Breast epithelium (tissue), 4 donors: ENCODE measurements around the gene CLCA4. TPM values are rescaled to one million over a fixed set of nuclear protein-coding genes. Genes with fewer than 3 reads are reported as not detected.
"Not testable (repeated sequence)": the region's sequence is repeated elsewhere in the genome, so short reads cannot be mapped to it uniquely, and the experiment has no call there.

Source experiments
- DNase-seq, 2 donors: peaks; one replicate each; pipeline ENCODE4 v3.0.0-alpha.2; 2019; ENCODE audit warnings: low spot score in 2 of 2
- H3K27ac ChIP-seq, 2 donors: fragments of 200-600 bp; sonication (generic) in 1 of 2; one replicate each; pipeline ENCODE4 v1.5.1; 2016 to 2019; ENCODE audit warnings: mild to moderate bottlenecking in 1 of 2
- H3K27me3 ChIP-seq, 2 donors: fragments of 200-600 bp; sonication (generic) in 1 of 2; one replicate each; pipeline versions ENCODE4 v1.5.1 to v1.6.0; 2017 to 2019; ENCODE audit warnings: control low read depth in 1 of 2, mild to moderate bottlenecking in 1 of 2
- H3K36me3 ChIP-seq: fragments of 200-600 bp; one replicate; pipeline ENCODE4 v1.5.1; 2019
- H3K4me1 ChIP-seq, 2 donors: fragments of 200-600 bp; sonication (generic); one replicate each; pipeline ENCODE4 v1.5.1; 2016 to 2019; ENCODE audit warnings: control low read depth in 1 of 2
- H3K4me3 ChIP-seq, 3 donors: fragments of 200-600 bp; sonication (generic); 1 replicate in 2 of 3; 2 replicates in 1 of 3; pipeline ENCODE4 v1.5.1; 2016 to 2019; ENCODE audit warnings: mild to moderate bottlenecking in 3 of 3, moderate library complexity in 2 of 3
- H3K9me3 ChIP-seq, 2 donors: fragments of 200-600 bp; sonication (generic) in 1 of 2; one replicate each; pipeline ENCODE4 v1.5.1; 2016 to 2019; ENCODE audit warnings: control low read depth in 1 of 2
- CTCF ChIP-seq, 3 donors: fragments of 450-650 bp; IDR thresholded peaks; one replicate each; pipeline ENCODE4 v1.5.1; 2016 to 2017; ENCODE audit warnings: antibody characterized with exemption in 3 of 3, mild to moderate bottlenecking in 3 of 3, moderate library complexity in 3 of 3
- POLR2A ChIP-seq: fragments of 450-650 bp; IDR thresholded peaks from one replicate; pipeline ENCODE4 v1.6.1; 2016; ENCODE audit warnings: antibody characterized with exemption, mild to moderate bottlenecking, moderate library complexity
- POLR2AphosphoS5 ChIP-seq, 3 donors: sonication (generic); formaldehyde crosslinking; IDR thresholded peaks; one replicate each; pipeline ENCODE4 v1.6.1; 2017; ENCODE audit warnings: antibody characterized with exemption in 3 of 3
- intact Hi-C: fragments of 100-400 bp; cut with DNase I; formaldehyde crosslinking; loops from one replicate; pipeline ENCODE4 v1.15.1; 2023; ENCODE audit warnings: low total_unique reads
- total RNA-seq, 3 donors: library from RNA; depleted of rRNA; stranded (reverse); fragments of >200 nt; gene quantifications; one replicate each; pipeline ENCODE4 v1.1.0, GENCODE V29; 2016

Gene CLCA4
- total RNA-seq, 3 donors from 2014 or later, result 0.16 to 15.1 (median 2.6) TPM

- Histone ChIP-seq H3K4me1 (peaks cover 0 to 7% of the 10 kb centered on the region in 2 donors), H3K27me3 (no peaks in the 10 kb centered on the region), H3K4me3 (no peak overlapping the region), H3K9me3 (peaks cover 16 to 19% of the 10 kb centered on the region in 2 donors), H3K36me3 (no peaks in the 10 kb centered on the region), H3K27ac (peak overlapping the region; percentile 49 to 72)
- TF ChIP-seq POLR2AphosphoS5 (IDR thresholded peaks at IDR 0.05) (no peak), CTCF (IDR thresholded peaks at IDR 0.05) (no peak), POLR2A (no peak)
- peak in 1 of 2 donors; percentile 36 for DNase-seq
- intact Hi-C loops, result loop anchor here (5.0 kb wide), 1 partner anchor 585 kb away; no protein-coding TSS in a partner anchor
Observed at GRCh38 chr1:86596741-86597290, 49.9 kb downstream of the CLCA4 start.

- H3K36me3 ChIP-seq, DNase-seq, intact Hi-C loops, H3K27ac ChIP-seq, H3K4me3 ChIP-seq, H3K4me1 ChIP-seq, H3K27me3 ChIP-seq: not testable (repeated sequence)
- H3K9me3 ChIP-seq, result peaks cover 2 to 15% of the 10 kb centered on the region in 2 donors
Observed at GRCh38 chr1:86606080-86606479, 59.2 kb downstream of the CLCA4 start.

DNA sequence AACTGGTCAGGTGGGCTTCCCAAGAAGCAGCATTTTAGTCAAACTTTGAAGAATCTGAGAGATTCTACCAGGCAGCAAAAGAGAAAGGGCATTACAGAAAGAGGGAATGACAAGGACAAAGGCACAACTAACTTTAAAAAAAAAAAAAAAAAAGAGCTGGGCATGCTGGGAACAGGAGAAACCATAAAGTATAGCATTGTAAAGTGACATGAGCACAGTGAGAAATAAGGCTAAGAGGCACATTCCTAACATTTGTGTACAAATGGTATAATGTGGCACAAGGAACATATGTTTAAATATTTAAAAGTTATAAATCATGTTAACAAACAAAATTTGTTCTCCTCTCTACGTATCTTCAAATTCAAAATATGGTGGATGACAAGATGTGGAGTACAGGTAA, 69.6 kb downstream of the CLCA4 start:
- H3K9me3 ChIP-seq, result peaks cover 7 to 13% of the 10 kb centered on the region in 2 donors
- no peak for DNase-seq
- no peaks in the 10 kb centered on the region for H3K4me1 ChIP-seq
- TF ChIP-seq POLR2A (no peak), CTCF (IDR thresholded peaks at IDR 0.05) (no peak), POLR2AphosphoS5 (IDR thresholded peaks at IDR 0.05) (no peak)
- no peak overlapping the region for H3K27ac ChIP-seq
- intact Hi-C loops, result no loop called here
- H3K4me3 ChIP-seq, result no peak overlapping the region
- no peaks in the 10 kb centered on the region for H3K27me3 ChIP-seq
- no peaks in the 10 kb centered on the region for H3K36me3 ChIP-seq

GRCh38 chr1:86616871-86617270, 70.0 kb downstream of the CLCA4 start:
- DNase-seq, result no peak
- H3K4me3 ChIP-seq, result no peak overlapping the region
- H3K27me3 ChIP-seq, result no peaks in the 10 kb centered on the region
- no peak for TF ChIP-seq POLR2A
- TF ChIP-seq CTCF (IDR thresholded peaks at IDR 0.05), result no peak
- TF ChIP-seq POLR2AphosphoS5 (IDR thresholded peaks at IDR 0.05), result no peak
- H3K4me1 ChIP-seq, result no peaks in the 10 kb centered on the region
- no peaks in the 10 kb centered on the region for H3K36me3 ChIP-seq
- intact Hi-C loops, result no loop called here
- H3K27ac ChIP-seq, result no peak overlapping the region
- H3K9me3 ChIP-seq, result peaks cover 7 to 17% of the 10 kb centered on the region in 2 donors

- Histone ChIP-seq H3K27ac (no peak overlapping the region), H3K27me3 (no peaks in the 10 kb centered on the region), H3K9me3 (peaks cover 15 to 28% of the 10 kb centered on the region in 2 donors), H3K36me3 (no peaks in the 10 kb centered on the region), H3K4me1 (no peaks in the 10 kb centered on the region), H3K4me3 (no peak overlapping the region)
- no peak for DNase-seq
- TF ChIP-seq CTCF (IDR thresholded peaks at IDR 0.05), result no peak
- no peak for TF ChIP-seq POLR2A
- no peak for TF ChIP-seq POLR2AphosphoS5 (IDR thresholded peaks at IDR 0.05)
- intact Hi-C loops, result no loop called here
Observed at GRCh38 chr1:86618358-86618757, 71.5 kb downstream of the CLCA4 start.
